ENCODE results near the gene HRH3.

Gene HRH3

DNA sequence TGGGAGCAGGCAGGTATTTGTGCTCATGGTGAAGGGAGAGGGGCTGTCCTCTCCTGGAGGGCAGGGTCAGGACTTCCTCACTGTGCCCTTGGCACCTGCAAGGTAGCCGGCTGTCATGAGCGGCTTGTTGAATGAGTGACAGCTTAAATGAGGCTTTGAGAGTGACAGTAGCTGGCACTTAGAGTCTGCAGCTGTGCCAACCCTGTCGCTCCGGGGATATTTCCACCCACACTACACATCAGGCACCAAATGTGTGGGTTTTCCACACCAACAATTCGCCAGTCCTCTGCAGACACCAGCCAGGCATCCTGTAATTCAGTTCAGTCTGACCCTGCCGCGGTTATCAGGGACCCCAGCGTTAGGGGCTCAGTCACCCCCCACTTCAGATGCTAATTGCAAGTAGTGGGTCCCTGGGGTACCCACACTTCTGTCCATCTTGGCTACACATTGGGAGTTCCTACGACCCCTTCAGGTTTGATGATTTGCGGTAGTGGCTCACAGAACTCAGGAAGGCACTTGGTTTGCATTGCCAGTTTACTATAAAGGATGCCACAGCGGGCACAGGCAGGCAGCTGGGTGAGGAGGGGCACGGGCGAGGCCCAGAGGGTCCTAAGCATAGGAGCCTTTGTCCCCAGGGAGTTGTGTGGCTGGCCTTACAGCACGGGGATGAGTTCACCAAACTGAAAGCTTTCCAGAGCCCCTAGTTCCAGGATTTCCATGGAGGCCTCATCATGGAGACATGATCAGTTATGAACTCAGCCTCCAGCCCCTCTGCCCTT lies 28.1 kb downstream of the HRH3 start:
- Histone ChIP-seq H3K27me3 (replicated peaks; ENCODE audit: control insufficient read depth, insufficient read depth, low read length) (no peaks in the 10 kb centered on the region), H3K4me3 (ENCODE audit: low read length) (no peak overlapping the region), H3K9ac (ENCODE audit: low read length) (no peak overlapping the region), H3K9me3 (ENCODE audit: control insufficient read depth, low read length) (no peaks in the 10 kb centered on the region), H3K4me1 (ENCODE audit: control insufficient read depth, insufficient read depth, low read length) (peaks cover 13% of the 10 kb centered on the region), H3K36me3 (ENCODE audit: control insufficient read depth, insufficient read depth, low read length, severe bottlenecking) (peaks cover 42% of the 10 kb centered on the region)
- DNase-seq (ENCODE audit: low read depth) = no peak

DNA sequence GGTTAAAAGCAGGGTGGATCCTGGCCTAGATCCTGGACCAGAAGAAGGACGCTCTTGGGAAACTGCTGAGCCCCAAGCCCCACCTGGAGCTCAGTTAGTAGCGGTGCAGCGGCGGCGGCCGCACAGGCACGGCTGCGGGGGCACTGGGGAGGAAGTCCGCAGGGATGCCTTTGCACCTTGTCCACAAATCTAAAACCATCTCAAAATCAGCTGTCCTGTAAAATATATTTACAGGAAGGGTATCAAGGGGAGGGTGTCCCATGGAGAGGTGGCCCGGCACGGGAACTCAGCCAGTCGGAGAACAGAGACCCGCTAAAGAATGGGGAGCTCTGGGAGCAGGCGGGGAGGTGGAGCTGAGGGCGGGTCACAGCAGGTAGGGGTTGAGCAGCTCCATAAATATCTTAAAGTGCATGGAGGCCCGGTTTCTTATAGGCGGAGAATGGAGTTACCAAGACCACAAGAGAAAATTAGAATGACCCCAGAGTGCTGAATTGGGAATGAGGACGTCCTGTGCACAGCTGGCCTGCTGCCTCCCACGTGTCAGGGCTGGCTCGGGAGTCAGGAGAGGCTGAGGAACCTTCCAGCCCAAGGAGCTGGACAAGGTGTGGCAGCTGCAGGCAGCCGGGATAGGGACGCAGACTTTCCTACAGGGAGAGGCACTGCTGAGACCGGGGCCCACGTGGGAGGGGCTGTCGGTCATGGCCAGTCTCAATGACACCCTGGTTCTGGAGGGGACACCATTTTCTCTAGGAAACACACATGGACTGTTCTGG lies 29.3 kb downstream of the HRH3 start:
- no peaks in the 10 kb centered on the region for H3K9me3 ChIP-seq (ENCODE audit: control insufficient read depth, low read length)
- no peak overlapping the region for H3K9ac ChIP-seq (ENCODE audit: low read length)
- H3K4me3 ChIP-seq (ENCODE audit: low read length) = no peak overlapping the region
- H3K27me3 ChIP-seq (replicated peaks; ENCODE audit: control insufficient read depth, insufficient read depth, low read length) = no peaks in the 10 kb centered on the region
- no peak for DNase-seq (ENCODE audit: low read depth)
- peaks cover 16% of the 10 kb centered on the region for H3K4me1 ChIP-seq (ENCODE audit: control insufficient read depth, insufficient read depth, low read length)
- peaks cover 35% of the 10 kb centered on the region for H3K36me3 ChIP-seq (ENCODE audit: control insufficient read depth, insufficient read depth, low read length, severe bottlenecking)

DNA sequence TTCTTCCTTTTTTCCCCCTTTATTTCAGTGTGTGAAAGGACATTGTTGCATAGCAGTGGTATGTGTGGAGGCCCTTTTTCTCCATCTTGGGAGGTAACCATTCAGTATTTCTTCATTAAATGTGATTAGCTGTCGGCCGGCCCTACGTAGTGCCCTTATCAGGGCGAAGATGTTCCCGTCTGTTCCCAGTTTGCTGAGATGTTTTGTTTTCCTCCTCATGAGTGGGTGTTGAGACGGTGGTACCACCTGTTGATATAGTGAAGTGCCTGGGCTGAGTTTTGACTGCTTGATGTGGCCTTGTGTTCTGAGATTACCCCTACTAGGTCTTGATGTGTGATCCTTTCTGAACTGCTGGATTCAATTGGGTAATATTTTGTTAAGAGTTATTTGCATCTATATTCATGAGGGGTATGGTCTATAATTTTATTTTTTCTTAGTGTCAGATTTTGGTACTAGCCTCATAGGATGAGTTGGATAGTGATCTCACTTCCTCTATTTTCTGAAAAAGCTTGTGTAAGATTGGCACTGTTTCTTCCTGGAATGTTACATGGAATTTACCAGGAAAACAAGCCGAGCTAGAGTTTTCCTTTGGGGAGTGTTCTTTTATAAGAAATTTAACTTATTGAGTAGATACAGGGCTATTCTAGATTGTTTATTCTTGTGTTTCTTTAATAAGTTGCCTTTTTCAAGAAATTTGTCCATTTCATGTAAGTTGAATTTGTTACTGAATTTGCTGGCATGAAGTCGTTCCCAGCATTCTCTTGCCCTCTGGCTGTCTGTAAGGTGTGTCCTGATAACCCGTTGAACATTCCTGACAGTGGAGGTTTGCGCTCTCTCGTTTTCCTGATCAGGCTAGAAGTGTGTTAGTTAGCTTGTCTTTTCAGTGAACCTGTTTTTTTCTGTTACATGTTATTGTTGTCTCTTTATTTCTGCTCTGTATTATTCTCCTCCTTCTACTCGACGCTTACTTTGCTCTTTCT lies 32.9 kb downstream of the HRH3 start:
- Histone ChIP-seq H3K36me3 (ENCODE audit: control insufficient read depth, insufficient read depth, low read length, severe bottlenecking) (peaks cover 17% of the 10 kb centered on the region), H3K27me3 (replicated peaks; ENCODE audit: control insufficient read depth, insufficient read depth, low read length) (no peaks in the 10 kb centered on the region), H3K4me1 (ENCODE audit: control insufficient read depth, insufficient read depth, low read length) (peaks cover 23% of the 10 kb centered on the region), H3K9ac (ENCODE audit: low read length) (peak overlapping the region; percentile 24), H3K4me3 (ENCODE audit: low read length) (peak overlapping the region; percentile 35), H3K9me3 (ENCODE audit: control insufficient read depth, low read length) (no peaks in the 10 kb centered on the region)
- DNase-seq (ENCODE audit: low read depth) = peak; percentile 4

DNA sequence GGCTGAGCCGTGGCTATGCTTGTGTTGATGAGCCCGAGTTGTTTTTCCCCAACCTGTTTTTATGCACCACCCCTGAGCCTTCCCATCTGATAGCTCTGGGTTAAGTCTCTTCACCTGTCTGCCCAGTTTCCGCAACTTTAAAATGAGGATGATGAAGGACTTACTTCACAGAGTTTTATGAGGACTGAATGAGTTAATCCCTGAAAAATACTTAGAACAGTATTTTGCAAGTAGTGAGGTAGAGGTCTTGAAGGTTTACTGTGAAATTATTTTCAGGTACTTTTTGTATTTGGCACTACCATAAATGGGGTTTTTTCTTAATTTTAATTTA lies 34.0 kb downstream of the HRH3 start:
- no peak for DNase-seq (ENCODE audit: low read depth)
- H3K36me3 ChIP-seq (ENCODE audit: control insufficient read depth, insufficient read depth, low read length, severe bottlenecking) = peaks cover 12% of the 10 kb centered on the region
- no peak overlapping the region for H3K9ac ChIP-seq (ENCODE audit: low read length)

GRCh38 chr20:62183426-62184142 lies 36.5 kb downstream of the HRH3 start:
- Histone ChIP-seq H3K27me3 (replicated peaks; ENCODE audit: control insufficient read depth, insufficient read depth, low read length) (no peaks in the 10 kb centered on the region), H3K9ac (ENCODE audit: low read length) (peak overlapping the region; percentile 99), H3K4me3 (ENCODE audit: low read length) (peak overlapping the region; percentile 99), H3K36me3 (ENCODE audit: control insufficient read depth, insufficient read depth, low read length, severe bottlenecking) (peaks cover 7% of the 10 kb centered on the region), H3K9me3 (ENCODE audit: control insufficient read depth, low read length) (no peaks in the 10 kb centered on the region), H3K4me1 (ENCODE audit: control insufficient read depth, insufficient read depth, low read length) (peaks cover 29% of the 10 kb centered on the region)
- DNase-seq (ENCODE audit: low read depth) = peak; percentile 49

More for the DNA sequence above, 34.0 kb downstream of the HRH3 start:
- Histone ChIP-seq H3K9me3 (ENCODE audit: control insufficient read depth, low read length) (no peaks in the 10 kb centered on the region), H3K27me3 (replicated peaks; ENCODE audit: control insufficient read depth, insufficient read depth, low read length) (no peaks in the 10 kb centered on the region), H3K4me3 (ENCODE audit: low read length) (no peak overlapping the region), H3K4me1 (ENCODE audit: control insufficient read depth, insufficient read depth, low read length) (peaks cover 29% of the 10 kb centered on the region)

DNA sequence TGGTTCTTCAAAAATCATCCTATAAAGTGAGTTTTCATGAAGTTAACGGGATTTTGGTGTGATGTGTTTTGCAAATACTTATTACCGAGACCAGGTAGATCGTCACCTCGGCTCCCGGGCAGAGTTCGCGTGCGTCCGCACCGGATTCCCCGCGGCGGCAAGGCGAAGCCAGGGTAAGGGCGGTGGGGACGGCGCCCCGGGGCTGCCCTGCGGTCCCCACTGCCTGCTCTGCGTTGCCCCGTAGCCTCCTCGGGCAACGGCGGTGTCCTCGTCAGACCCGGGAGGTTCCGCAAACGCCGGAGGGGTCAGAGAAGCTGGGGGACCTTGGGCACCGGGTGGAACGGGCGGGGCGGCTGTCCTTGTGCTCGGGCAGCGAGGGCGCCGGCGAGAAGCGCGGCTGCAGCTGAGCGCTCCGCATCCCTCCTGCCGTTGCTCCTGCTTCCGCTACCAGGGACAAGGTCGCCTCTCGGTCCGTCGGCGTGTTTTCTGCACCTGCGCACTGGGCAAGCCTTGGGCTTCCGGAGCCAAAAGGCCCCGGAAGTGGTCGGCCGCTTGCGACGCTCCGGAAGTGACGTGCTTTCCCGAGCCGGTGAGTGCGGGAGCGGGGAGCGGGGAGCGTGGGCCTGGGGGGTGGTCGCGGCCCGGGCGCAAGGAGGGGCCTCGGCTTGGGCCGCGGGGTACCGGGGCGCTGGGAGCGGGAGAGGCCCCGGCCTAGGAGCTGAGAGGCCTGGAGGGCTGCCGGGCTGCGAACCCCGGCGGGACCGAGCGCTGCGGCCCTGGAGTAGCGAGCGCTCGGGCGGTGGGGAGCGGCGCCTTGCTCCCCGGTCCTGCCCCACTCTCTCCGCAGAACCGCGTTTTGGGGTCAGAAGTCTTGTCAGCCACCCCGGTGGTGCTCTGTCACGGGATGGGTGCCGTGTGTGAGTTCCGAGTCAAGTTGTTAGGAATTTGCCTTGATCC lies 37.3 kb downstream of the HRH3 start, which contains the start of gene MTG2:
MTG2 (plus strand) TSS at position 560 of the 957 bp plus-strand sequence. CDS start 10,393 bp downstream, outside the sequence.
- DNase-seq (ENCODE audit: low read depth) = peak; percentile 99

GRCh38 chr20:62181808-62182207 lies 38.3 kb downstream of the HRH3 start:
- H3K36me3 ChIP-seq (ENCODE audit: control insufficient read depth, insufficient read depth, low read length, severe bottlenecking) = peaks cover 7% of the 10 kb centered on the region
- no peaks in the 10 kb centered on the region for H3K9me3 ChIP-seq (ENCODE audit: control insufficient read depth, low read length)
- H3K27me3 ChIP-seq (replicated peaks; ENCODE audit: control insufficient read depth, insufficient read depth, low read length) = no peaks in the 10 kb centered on the region
- peak overlapping the region; percentile 99 for H3K9ac ChIP-seq (ENCODE audit: low read length)
- peaks cover 18% of the 10 kb centered on the region for H3K4me1 ChIP-seq (ENCODE audit: control insufficient read depth, insufficient read depth, low read length)
- peak overlapping the region; percentile 99 for H3K4me3 ChIP-seq (ENCODE audit: low read length)
- DNase-seq (ENCODE audit: low read depth) = no peak

More for the DNA sequence above, 37.3 kb downstream of the HRH3 start, which contains the start of gene MTG2:
- peak within 1 kb of the TSS; percentile 99 for H3K9ac ChIP-seq (ENCODE audit: low read length)
- no peaks in the 10 kb centered on the region for H3K9me3 ChIP-seq (ENCODE audit: control insufficient read depth, low read length)
- H3K27me3 ChIP-seq (replicated peaks; ENCODE audit: control insufficient read depth, insufficient read depth, low read length) = no peaks in the 10 kb centered on the region
- H3K4me3 ChIP-seq (ENCODE audit: low read length) = peak within 1 kb of the TSS; percentile 99
- peaks cover 27% of the 10 kb centered on the region for H3K4me1 ChIP-seq (ENCODE audit: control insufficient read depth, insufficient read depth, low read length)
- H3K36me3 ChIP-seq (ENCODE audit: control insufficient read depth, insufficient read depth, low read length, severe bottlenecking) = peaks cover 7% of the 10 kb centered on the region

- Histone ChIP-seq H3K9me3 (ENCODE audit: control insufficient read depth, low read length) (no peaks in the 10 kb centered on the region), H3K36me3 (ENCODE audit: control insufficient read depth, insufficient read depth, low read length, severe bottlenecking) (peaks cover 23% of the 10 kb centered on the region)
- DNase-seq (ENCODE audit: low read depth) = no peak
Measured at GRCh38 chr20:62179162-62179504, 40.9 kb downstream of the HRH3 start.

DNA sequence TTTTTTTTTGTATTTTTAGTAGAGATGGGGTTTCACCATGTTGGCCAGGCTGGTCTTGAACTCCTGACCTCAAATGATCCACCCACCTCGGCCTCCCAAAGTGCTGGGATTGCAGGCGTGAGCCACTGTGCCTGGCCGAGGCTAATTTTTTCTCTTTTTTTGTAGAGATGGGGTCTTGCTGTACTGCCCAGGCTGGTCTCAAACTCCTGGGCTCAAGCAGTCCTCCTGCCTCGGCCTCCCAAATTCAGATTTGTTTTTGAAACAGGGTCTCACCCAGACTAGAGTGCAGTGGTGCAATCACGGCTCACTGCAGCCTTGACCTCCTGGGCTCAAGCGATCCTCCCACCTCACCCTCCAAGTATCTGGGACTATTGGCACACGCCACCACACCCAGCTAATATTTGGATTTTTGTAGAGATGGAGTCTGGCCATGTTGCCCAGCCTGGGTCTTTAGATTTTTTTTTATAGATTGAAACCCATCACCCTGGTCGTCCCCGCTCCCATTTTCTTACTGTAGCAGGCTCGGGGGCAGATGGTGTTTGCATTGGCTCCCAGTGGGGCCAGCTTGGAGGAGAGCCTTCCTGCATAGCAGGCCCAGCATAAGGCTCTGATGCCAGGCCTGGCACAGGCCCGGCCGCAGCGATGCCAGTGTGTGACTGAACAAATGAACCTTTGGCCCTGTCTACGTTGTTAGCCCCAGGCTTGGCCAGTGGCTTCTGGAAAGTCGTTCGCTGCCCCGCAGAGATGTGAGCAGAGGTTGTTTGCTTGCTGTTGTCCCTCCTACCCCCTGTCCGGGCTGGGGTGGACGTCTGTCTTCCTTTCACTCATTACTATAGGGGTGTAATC lies 41.5 kb downstream of the HRH3 start:
- no peak overlapping the region for H3K9ac ChIP-seq (ENCODE audit: low read length)
- DNase-seq (ENCODE audit: low read depth) = no peak
- H3K9me3 ChIP-seq (ENCODE audit: control insufficient read depth, low read length) = no peaks in the 10 kb centered on the region
- H3K27me3 ChIP-seq (replicated peaks; ENCODE audit: control insufficient read depth, insufficient read depth, low read length) = no peaks in the 10 kb centered on the region
- peaks cover 23% of the 10 kb centered on the region for H3K36me3 ChIP-seq (ENCODE audit: control insufficient read depth, insufficient read depth, low read length, severe bottlenecking)
- no peak overlapping the region for H3K4me3 ChIP-seq (ENCODE audit: low read length)
- H3K4me1 ChIP-seq (ENCODE audit: control insufficient read depth, insufficient read depth, low read length) = peaks cover 8% of the 10 kb centered on the region

More at GRCh38 chr20:62179162-62179504, 40.9 kb downstream of the HRH3 start:
- H3K4me1 ChIP-seq (ENCODE audit: control insufficient read depth, insufficient read depth, low read length) = peaks cover 13% of the 10 kb centered on the region
- H3K9ac ChIP-seq (ENCODE audit: low read length) = no peak overlapping the region
- no peaks in the 10 kb centered on the region for H3K27me3 ChIP-seq (replicated peaks; ENCODE audit: control insufficient read depth, insufficient read depth, low read length)
- no peak overlapping the region for H3K4me3 ChIP-seq (ENCODE audit: low read length)
